Uterus (tissue), 4 donors: ENCODE measurements around the gene HMGXB3. TPM values are rescaled to one million over a fixed set of nuclear protein-coding genes. Genes with fewer than 3 reads are reported as not detected.

Source experiments
- DNase-seq, 2 donors: peaks; one replicate each; pipeline ENCODE4 v3.0.0-alpha.2; 2019 to 2020
- H3K27ac ChIP-seq, 2 donors: fragments of 200-600 bp; sonication (generic); 1 replicate in 1 of 2; 2 replicates in 1 of 2; pipeline ENCODE4 v1.5.1; 2016 to 2018
- H3K27me3 ChIP-seq, 2 donors: fragments of 200-600 bp; sonication (generic); one replicate each; pipeline ENCODE4 v1.5.1; 2018 to 2019; ENCODE audit warnings: control low read depth in 1 of 2
- H3K36me3 ChIP-seq, 2 donors: fragments of 200-600 bp; sonication (generic); one replicate each; pipeline ENCODE4 v1.5.1; 2019; ENCODE audit warnings: control low read depth in 1 of 2
- H3K4me1 ChIP-seq, 2 donors: fragments of 200-600 bp; sonication (generic); one replicate each; pipeline ENCODE4 v1.5.1; 2018 to 2019; ENCODE audit warnings: control low read depth in 1 of 2
- H3K4me3 ChIP-seq, 2 donors: fragments of 200-600 bp; sonication (generic); 1 replicate in 1 of 2; 2 replicates in 1 of 2; pipeline ENCODE4 v1.5.1; 2018 to 2019; ENCODE audit warnings: mild to moderate bottlenecking in 1 of 2
- H3K9me3 ChIP-seq, 2 donors: fragments of 200-600 bp; sonication (generic); one replicate each; pipeline ENCODE4 v1.5.1; 2019; ENCODE audit warnings: control low read depth in 1 of 2
- CTCF ChIP-seq, 4 experiments: fragments of 200-600 bp in 2 of 4; fragments of 450-650 bp in 2 of 4; sonication (generic) in 2 of 4; IDR thresholded peaks; one replicate each; pipeline ENCODE4 v1.5.1; 2016 to 2019; ENCODE audit warnings: antibody characterized with exemption in 4 of 4, mild to moderate bottlenecking in 2 of 4, moderate library complexity in 1 of 4
- POLR2A ChIP-seq, 2 donors: fragments of 450-650 bp; IDR thresholded peaks; one replicate each; pipeline ENCODE4 v1.6.1; 2016; ENCODE audit warnings: antibody characterized with exemption in 2 of 2, mild to moderate bottlenecking in 1 of 2, moderate library complexity in 1 of 2
- intact Hi-C: fragments of 100-400 bp; cut with DNase I; formaldehyde crosslinking; loops from one replicate; pipeline ENCODE4 v1.15.1; 2023; ENCODE audit warnings: low total_unique reads
- total RNA-seq, 4 donors: library from RNA; depleted of rRNA in 3 of 4; stranded (reverse); fragments of >200 nt in 3 of 4; gene quantifications; one replicate each; pipeline versions ENCODE4 v1.1.0 to v1.2.4, GENCODE V29; 2014 to 2023
- donor health status: DM: yes; HTN: yes; CAD: no.

Gene HMGXB3
- total RNA-seq, 4 donors from 2014 or later, result 19.0 to 43.4 (median 30.2) TPM

GRCh38 chr5:150036513-150036912 lies 36.0 kb downstream of the HMGXB3 start:
- Histone ChIP-seq H3K9me3 (no peaks in the 10 kb centered on the region), H3K27ac (peak overlapping the region; percentile 33 to 40), H3K4me3 (no peak overlapping the region), H3K36me3 (no peaks in the 10 kb centered on the region), H3K4me1 (no peaks in the 10 kb centered on the region), H3K27me3 (no peaks in the 10 kb centered on the region)
- peak; percentile 55 to 67 for DNase-seq
- intact Hi-C loops, result no loop called here
- no peak for TF ChIP-seq POLR2A (IDR thresholded peaks at IDR 0.05)
- TF ChIP-seq CTCF (IDR thresholded peaks at IDR 0.05), result no peak

- H3K27me3 ChIP-seq, result no peaks in the 10 kb centered on the region
- H3K9me3 ChIP-seq, result no peaks in the 10 kb centered on the region
- peaks cover 0 to 9% of the 10 kb centered on the region in 2 donors for H3K4me1 ChIP-seq
- no peaks in the 10 kb centered on the region for H3K36me3 ChIP-seq
- TF ChIP-seq POLR2A (IDR thresholded peaks at IDR 0.05) (no peak), CTCF (IDR thresholded peaks at IDR 0.05) (no peak)
- H3K27ac ChIP-seq, result no peak overlapping the region
- H3K4me3 ChIP-seq, result no peak overlapping the region
- no peak for DNase-seq
- intact Hi-C loops, result no loop called here
Measured at GRCh38 chr5:150038547-150038946, 38.0 kb downstream of the HMGXB3 start.

GRCh38 chr5:150042459-150042858 lies 41.9 kb downstream of the HMGXB3 start:
- TF ChIP-seq POLR2A (IDR thresholded peaks at IDR 0.05), result no peak
- TF ChIP-seq CTCF (IDR thresholded peaks at IDR 0.05), result no peak
- Histone ChIP-seq H3K9me3 (no peaks in the 10 kb centered on the region), H3K27ac (no peak overlapping the region), H3K4me3 (no peak overlapping the region), H3K4me1 (peaks cover 9 to 13% of the 10 kb centered on the region in 2 donors), H3K27me3 (no peaks in the 10 kb centered on the region), H3K36me3 (no peaks in the 10 kb centered on the region)
- intact Hi-C loops, result no loop called here
- no peak for DNase-seq

GRCh38 chr5:150043657-150044328 lies 43.3 kb downstream of the HMGXB3 start:
- H3K4me3 ChIP-seq, result no peak overlapping the region
- H3K36me3 ChIP-seq, result no peaks in the 10 kb centered on the region
- H3K9me3 ChIP-seq, result no peaks in the 10 kb centered on the region
- no peaks in the 10 kb centered on the region for H3K27me3 ChIP-seq
- peaks cover 9 to 13% of the 10 kb centered on the region in 2 donors for H3K4me1 ChIP-seq
- TF ChIP-seq POLR2A (IDR thresholded peaks at IDR 0.05), result no peak
- no peak for TF ChIP-seq CTCF (IDR thresholded peaks at IDR 0.05)
- DNase-seq, result no peak
- intact Hi-C loops, result no loop called here
- no peak overlapping the region for H3K27ac ChIP-seq

- intact Hi-C loops, result no loop called here
- Histone ChIP-seq H3K36me3 (no peaks in the 10 kb centered on the region), H3K27ac (no peak overlapping the region), H3K4me1 (peaks cover 9 to 13% of the 10 kb centered on the region in 2 donors), H3K4me3 (no peak overlapping the region), H3K27me3 (no peaks in the 10 kb centered on the region), H3K9me3 (no peaks in the 10 kb centered on the region)
- DNase-seq, result no peak
- TF ChIP-seq POLR2A (IDR thresholded peaks at IDR 0.05) (no peak), CTCF (IDR thresholded peaks at IDR 0.05) (no peak)
Measured at GRCh38 chr5:150044329-150044681, 43.8 kb downstream of the HMGXB3 start.
